Neuronal stem cell (in vitro differentiated cells): ENCODE data around the gene IL19.

Experiments used
- DNase-seq: peaks from one replicate; pipeline ENCODE4 v3.0.0-alpha.2; 2013; ENCODE audit warnings: low spot score
- H2AFZ ChIP-seq: one replicate; pipeline ENCODE4 v1.6.1; 2013; ENCODE audit warnings: mild to moderate bottlenecking, low read length, inconsistent platforms
- H2AK5ac ChIP-seq: 2 replicates; pipeline ENCODE4 v1.6.1; 2013; ENCODE audit warnings: low read depth, mild to moderate bottlenecking, inconsistent platforms, low read length, moderate library complexity, mixed read lengths
- H2BK120ac ChIP-seq: 2 replicates; pipeline ENCODE4 v1.6.1; 2013; ENCODE audit warnings: low read depth, mild to moderate bottlenecking, inconsistent platforms, low read length, moderate library complexity, mixed read lengths
- H2BK12ac ChIP-seq: one replicate; pipeline ENCODE4 v1.6.1; 2013; ENCODE audit warnings: low read length, inconsistent platforms
- H2BK15ac ChIP-seq: 2 replicates; pipeline ENCODE4 v1.6.1; 2013; ENCODE audit warnings: mild to moderate bottlenecking, low read length, inconsistent platforms, mixed read lengths
- H2BK5ac ChIP-seq: one replicate; pipeline ENCODE4 v1.6.1; 2013; ENCODE audit warnings: inconsistent platforms, mild to moderate bottlenecking, low read length, moderate library complexity
- H3K14ac ChIP-seq: one replicate; pipeline ENCODE4 v1.6.1; 2013; ENCODE audit warnings: low read length, inconsistent platforms
- H3K18ac ChIP-seq: 2 replicates; pipeline ENCODE4 v1.6.1; 2013; ENCODE audit warnings: low read length, inconsistent platforms
- H3K23ac ChIP-seq: 2 replicates; pipeline ENCODE4 v1.6.1; 2013; ENCODE audit warnings: low read depth, mild to moderate bottlenecking, mixed read lengths, low read length, inconsistent platforms; ENCODE audit not compliant: poor library complexity
- H3K27ac ChIP-seq: replicated peaks from 3 replicates; pipeline ENCODE4 v1.5.1; 2013; ENCODE audit warnings: low read length, inconsistent platforms
- H3K27me3 ChIP-seq, 3 experiments: 2 replicates each; pipeline ENCODE4 v1.6.1; 2013; ENCODE audit warnings: low read length in 3 of 3, mild to moderate bottlenecking in 2 of 3, inconsistent platforms in 1 of 3, low read depth in 1 of 3, mixed read lengths in 1 of 3, moderate library complexity in 1 of 3; ENCODE audit not compliant: control insufficient read depth in 3 of 3, insufficient read depth in 3 of 3
- H3K36me3 ChIP-seq, 2 donors: replicated peaks in 1 of 2; 2 replicates each; pipeline ENCODE4 v1.6.1; 2013; ENCODE audit warnings: low read length in 2 of 2; ENCODE audit not compliant: control insufficient read depth in 2 of 2, insufficient read depth in 2 of 2
- H3K4ac ChIP-seq: 2 replicates; pipeline ENCODE4 v1.6.1; 2013; ENCODE audit warnings: inconsistent platforms, mild to moderate bottlenecking, low read length, moderate library complexity
- H3K4me1 ChIP-seq, 2 donors: 1 replicate in 1 of 2; 2 replicates in 1 of 2; pipeline ENCODE4 v1.6.1; 2013; ENCODE audit warnings: low read length in 2 of 2, low read depth in 1 of 2; ENCODE audit not compliant: control insufficient read depth in 2 of 2, insufficient read depth in 1 of 2
- H3K4me2 ChIP-seq: one replicate; pipeline ENCODE4 v1.6.1; 2013; ENCODE audit warnings: mild to moderate bottlenecking, low read length, inconsistent platforms; ENCODE audit not compliant: insufficient read depth, poor library complexity, severe bottlenecking
- H3K4me3 ChIP-seq, 2 donors: 2 replicates each; pipeline ENCODE4 v1.5.1; 2013; ENCODE audit warnings: low read length in 2 of 2, mild to moderate bottlenecking in 2 of 2, inconsistent platforms in 1 of 2, moderate library complexity in 1 of 2
- H3K79me1 ChIP-seq: one replicate; pipeline ENCODE4 v1.6.1; 2013; ENCODE audit warnings: low read depth, mild to moderate bottlenecking, inconsistent platforms, low read length, moderate library complexity
- H3K9ac ChIP-seq: one replicate; pipeline ENCODE4 v1.6.1; 2013; ENCODE audit warnings: mild to moderate bottlenecking, low read depth, low read length, inconsistent platforms; ENCODE audit not compliant: poor library complexity
- H3K9me3 ChIP-seq, 2 donors: replicated peaks in 1 of 2; 2 replicates each; pipeline versions ENCODE3 to v1.6.1; 2013; ENCODE audit warnings: low read length in 2 of 2, mild to moderate bottlenecking in 2 of 2, inconsistent platforms in 1 of 2, low read depth in 1 of 2, mixed read lengths in 1 of 2, moderate library complexity in 1 of 2; ENCODE audit not compliant: control insufficient read depth in 2 of 2, insufficient read depth in 1 of 2
- H4K8ac ChIP-seq: one replicate; pipeline ENCODE4 v1.6.1; 2013; ENCODE audit warnings: low read depth, mild to moderate bottlenecking, inconsistent platforms, low read length, moderate library complexity
- H4K91ac ChIP-seq: one replicate; pipeline ENCODE4 v1.6.1; 2013; ENCODE audit warnings: low read length, low read depth, mild to moderate bottlenecking, inconsistent platforms; ENCODE audit not compliant: poor library complexity
- WGBS, 2 donors: extraction: QIAGEN DNeasy Blood & Tissue Kit; methylation state at CpG; one replicate each; pipeline ENCODE4 v1.1.7; 2013; ENCODE audit warnings: missing lambda C conversion rate in 2 of 2, mixed read lengths in 1 of 2; ENCODE audit not compliant: insufficient read length in 2 of 2, insufficient replicate concordance in 1 of 2; ENCODE audit errors: extremely low coverage in 2 of 2; 5-methylcytosine and 5-hydroxymethylcytosine counted together

Gene IL19

DNA sequence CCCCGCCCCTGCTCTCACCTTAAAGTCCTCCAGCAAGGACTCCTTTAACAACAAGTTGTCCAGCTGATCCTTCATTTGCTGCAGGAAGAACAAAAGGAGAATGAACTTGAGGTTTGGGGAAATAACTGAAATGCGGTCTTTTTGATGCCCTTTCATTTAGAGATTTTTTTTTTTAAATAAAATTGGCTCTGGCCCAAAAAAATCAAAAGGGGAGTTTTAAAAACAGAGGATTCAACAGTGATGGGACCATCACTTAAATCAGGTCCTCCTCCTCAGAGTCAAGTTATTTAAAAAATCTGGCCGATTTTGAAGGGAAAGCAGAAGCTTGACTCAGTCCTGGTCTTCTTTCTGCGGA is 742 bp downstream of the IL19 start:
- peaks cover 0 to 40% (median 0%) of the 10 kb centered on the region in 3 experiments for H3K27me3 ChIP-seq
- no peak overlapping the region for H3K23ac ChIP-seq
- H3K4me2 ChIP-seq, result no peak overlapping the region
- no peak overlapping the region for H2AK5ac ChIP-seq
- no peak overlapping the region for H3K18ac ChIP-seq
- DNase-seq, result no peak
- no peak overlapping the region for H4K8ac ChIP-seq
- no peak overlapping the region for H2BK15ac ChIP-seq
- H3K4ac ChIP-seq, result no peak overlapping the region
- peaks cover 0 to 4% of the 10 kb centered on the region in 2 donors for H3K4me1 ChIP-seq
- H3K36me3 ChIP-seq, result no peaks in the 10 kb centered on the region
- H4K91ac ChIP-seq, result no peak overlapping the region
- H2BK5ac ChIP-seq, result no peak overlapping the region
- H2AFZ ChIP-seq, result no peak overlapping the region
- no peak overlapping the region for H2BK120ac ChIP-seq
- no peak overlapping the region for H2BK12ac ChIP-seq
- no peaks in the 10 kb centered on the region for H3K9me3 ChIP-seq
- no peak overlapping the region for H3K27ac ChIP-seq
- WGBS, 2 donors, result no CpG with 5 or more reads among the region's 4 CpGs
- no peak overlapping the region for H3K14ac ChIP-seq
- H3K9ac ChIP-seq, result no peak overlapping the region
- no peak overlapping the region for H3K4me3 ChIP-seq
- H3K79me1 ChIP-seq, result no peaks in the 10 kb centered on the region

DNA sequence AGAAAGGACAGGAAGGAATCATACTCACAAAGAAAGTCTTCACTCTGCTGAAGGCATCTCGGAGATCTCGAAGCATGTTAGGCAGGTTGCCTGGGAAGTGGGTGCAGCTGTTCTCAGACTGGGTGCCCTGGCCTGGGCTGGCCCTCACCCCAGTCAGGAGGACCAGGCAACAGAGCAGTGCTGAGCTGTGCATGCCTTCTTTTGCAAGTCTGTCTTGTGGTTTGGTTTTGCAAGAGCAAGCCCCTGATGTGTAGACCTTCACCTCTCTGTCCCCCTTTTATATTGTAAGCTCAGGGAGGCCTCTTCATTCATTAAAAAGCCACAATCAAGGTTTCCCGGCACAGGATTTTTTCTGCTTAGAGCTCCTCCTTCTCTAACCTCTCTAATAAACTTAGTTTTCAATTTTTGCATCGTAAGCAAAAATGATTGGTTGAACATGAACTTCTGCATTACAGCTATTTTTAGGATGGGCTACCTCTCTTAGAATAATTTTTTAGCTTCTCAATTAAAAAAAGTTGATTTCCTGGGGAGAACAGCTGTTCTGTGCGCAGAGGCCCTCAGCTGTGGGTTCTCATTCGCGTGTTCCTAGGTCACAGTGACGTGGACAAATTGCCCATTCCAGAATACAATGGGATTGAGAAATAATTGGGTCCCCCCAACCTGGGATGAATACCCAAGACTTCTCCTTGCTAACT is 1.8 kb downstream of the IL19 start, which contains the start of gene IL10:
TSS of gene IL10 (minus strand) at position 252 of the 695 bp plus-strand sequence. CDS start at position 193, 59 bp downstream.
- Histone ChIP-seq H3K4me1 (peaks cover 0 to 4% of the 10 kb centered on the region in 2 donors), H4K91ac (no peak within 1 kb of the TSS), H2BK12ac (no peak within 1 kb of the TSS), H3K27me3 (peaks cover 0 to 40% (median 0%) of the 10 kb centered on the region in 3 experiments), H3K4me3 (no peak within 1 kb of the TSS), H3K27ac (no peak within 1 kb of the TSS), H3K4me2 (no peak within 1 kb of the TSS), H4K8ac (no peak within 1 kb of the TSS), H3K36me3 (no peaks in the 10 kb centered on the region), H3K9ac (no peak within 1 kb of the TSS), H3K18ac (no peak within 1 kb of the TSS), H3K9me3 (no peaks in the 10 kb centered on the region), H2BK15ac (no peak within 1 kb of the TSS), H3K4ac (no peak within 1 kb of the TSS), H3K79me1 (no peaks in the 10 kb centered on the region), H2BK5ac (no peak within 1 kb of the TSS), H3K14ac (no peak within 1 kb of the TSS), H3K23ac (no peak within 1 kb of the TSS), H2AFZ (no peak within 1 kb of the TSS), H2AK5ac (no peak within 1 kb of the TSS), H2BK120ac (no peak within 1 kb of the TSS)
- WGBS, 2 donors, result no CpG with 5 or more reads among the region's 8 CpGs
- DNase-seq, result no peak

DNA sequence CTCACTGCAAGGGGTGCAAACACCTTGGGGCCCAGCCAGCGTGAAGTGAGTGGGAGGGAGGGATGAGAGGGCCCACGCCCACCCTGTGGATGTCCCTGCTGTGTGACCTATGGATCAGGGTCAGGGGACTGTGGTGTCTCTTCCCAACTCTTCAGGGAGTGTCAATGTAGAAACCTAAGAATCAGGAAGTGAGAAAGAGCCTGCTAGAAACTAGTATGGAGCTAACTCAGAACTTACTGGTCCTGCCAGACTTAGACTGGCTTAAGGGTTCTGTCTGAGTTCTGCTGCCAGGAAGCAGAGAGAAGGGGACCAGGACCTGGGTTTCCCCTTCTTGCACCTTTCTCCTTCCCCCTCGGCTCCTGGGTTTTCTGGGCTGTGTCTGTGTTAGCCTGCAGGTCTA is 3.5 kb downstream of the IL19 start:
- Histone ChIP-seq H3K4ac (no peak overlapping the region), H3K4me2 (no peak overlapping the region), H3K79me1 (no peaks in the 10 kb centered on the region), H3K36me3 (no peaks in the 10 kb centered on the region), H4K91ac (no peak overlapping the region), H2BK12ac (no peak overlapping the region), H3K9ac (no peak overlapping the region), H3K18ac (peak overlapping the region; percentile 48), H3K14ac (no peak overlapping the region), H2AK5ac (no peak overlapping the region), H3K27me3 (peaks cover 0 to 33% (median 0%) of the 10 kb centered on the region in 3 experiments), H3K27ac (no peak overlapping the region), H3K4me1 (peaks cover 0 to 4% of the 10 kb centered on the region in 2 donors), H3K4me3 (no peak overlapping the region), H3K9me3 (no peaks in the 10 kb centered on the region), H2AFZ (no peak overlapping the region), H4K8ac (no peak overlapping the region), H2BK15ac (no peak overlapping the region), H2BK120ac (no peak overlapping the region), H3K23ac (no peak overlapping the region), H2BK5ac (no peak overlapping the region)
- WGBS, 2 donors, result no CpG with 5 or more reads among the region's 3 CpGs
- no peak for DNase-seq

DNA sequence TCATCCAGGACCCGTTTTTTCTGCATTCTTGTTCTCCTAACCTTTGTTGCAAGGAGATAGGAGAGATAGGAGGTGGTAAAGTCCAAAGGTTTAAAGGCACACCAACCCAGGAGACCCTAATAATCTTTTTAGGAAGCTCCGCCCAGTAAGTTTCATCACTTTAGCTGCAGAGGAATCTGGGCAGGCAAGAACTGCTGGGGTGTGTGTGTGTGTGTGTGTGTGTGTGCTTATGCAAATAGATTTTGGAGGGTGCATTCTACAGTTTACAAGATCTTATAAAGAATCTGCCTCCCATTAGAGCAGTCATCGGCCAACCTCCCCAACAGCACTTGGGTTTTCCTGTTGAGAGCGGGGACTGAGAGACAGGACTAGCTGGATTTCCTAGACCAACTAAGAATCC is 5.7 kb downstream of the IL19 start:
- Histone ChIP-seq H2BK12ac (no peak overlapping the region), H2BK120ac (no peak overlapping the region), H3K4ac (no peak overlapping the region), H3K18ac (no peak overlapping the region), H2BK5ac (no peak overlapping the region), H3K4me3 (no peak overlapping the region), H3K27me3 (peaks cover 0 to 20% (median 0%) of the 10 kb centered on the region in 3 experiments), H3K79me1 (no peaks in the 10 kb centered on the region), H4K91ac (no peak overlapping the region), H3K4me1 (no peaks in the 10 kb centered on the region), H2BK15ac (no peak overlapping the region), H3K4me2 (no peak overlapping the region), H3K9me3 (no peaks in the 10 kb centered on the region), H4K8ac (no peak overlapping the region), H3K23ac (no peak overlapping the region), H3K14ac (no peak overlapping the region), H3K27ac (no peak overlapping the region), H2AFZ (no peak overlapping the region), H3K9ac (no peak overlapping the region), H3K36me3 (no peaks in the 10 kb centered on the region), H2AK5ac (no peak overlapping the region)
- no peak for DNase-seq
- WGBS, 2 donors, result no CpG with 5 or more reads among the region's 4 CpGs
